ENCODE data around the gene PIGV. TPM values are rescaled to one million over a fixed set of nuclear protein-coding genes. Genes with fewer than 3 reads are reported as not detected.

PIGV gene
- total RNA-seq, 1 experiment from 2014 or later, result 7.5 TPM

- H3T11ph ChIP-seq (ENCODE audit: low read length), result no peak overlapping the region
- H3K79me2 ChIP-seq (ENCODE audit: insufficient read depth, low read length), result no peaks in the 10 kb centered on the region; the same call in 1 of the 2 replicates
- no peak overlapping the region for H2BK15ac ChIP-seq (ENCODE audit: low read depth, low read length)
- Mint-ChIP-seq H3K4me1 (peaks cover 5 to 15% of the 10 kb centered on the region in 2 experiments), H3K27me3 (ENCODE audit: low read depth) (no peaks in the 10 kb centered on the region), H3K4me3 (no peak overlapping the region), H3K9me3 (no peaks in the 10 kb centered on the region), H3K27ac (peak overlapping the region in 1 of 3 experiments; percentile 69; a peak in 1 of 7 replicates), H3K36me3 (ENCODE audit: insufficient read depth in 1 of 3, low read depth in 3 of 3) (peaks cover 22 to 89% (median 76%) of the 10 kb centered on the region in 3 experiments; a peak in 6 of 7 replicates)
- H3K23me2 ChIP-seq (ENCODE audit: insufficient read length, low read depth, low read length, poor library complexity, severe bottlenecking), result no peaks in the 10 kb centered on the region
- whole genome bisulfite sequencing (ENCODE audit: extremely low coverage, insufficient read length, low lambda C conversion rate), result no CpG with 5 or more reads among the region's 5 CpGs
- H2BK5ac ChIP-seq (ENCODE audit: insufficient read length, low read length), result no peak overlapping the region
- H3K9me3 ChIP-seq (ENCODE audit: control insufficient read depth, low read depth, low read length), result no peaks in the 10 kb centered on the region
- H3K4ac ChIP-seq (ENCODE audit: low read depth, low read length), result no peak overlapping the region
- no peak overlapping the region for H2BK12ac ChIP-seq (ENCODE audit: insufficient read length, low read depth, low read length)
- no peak overlapping the region for H4K8ac ChIP-seq (replicated peaks; ENCODE audit: insufficient read length, low read depth, low read length)
- H3K14ac ChIP-seq (ENCODE audit: insufficient read depth, low read length), result no peak overlapping the region
- TF ChIP-seq CTCF (conservative IDR thresholded peaks at IDR 0.05), result no peak
- no peak overlapping the region for H2AK5ac ChIP-seq (ENCODE audit: insufficient read length, low read length)
- no peaks in the 10 kb centered on the region for H3K27me3 ChIP-seq (ENCODE audit: insufficient read depth, low read length)
- no peak overlapping the region for H3K56ac ChIP-seq (ENCODE audit: insufficient read length, low read depth, low read length)
- no peak overlapping the region for H4K91ac ChIP-seq (ENCODE audit: insufficient read length, low read depth, low read length)
- no peak overlapping the region for H3K23ac ChIP-seq (ENCODE audit: insufficient read length, low read depth, low read length)
- H3K4me1 ChIP-seq (ENCODE audit: insufficient read depth, low read length), result peaks cover 4% of the 10 kb centered on the region
- H3K4me2 ChIP-seq (ENCODE audit: insufficient read depth, insufficient read length, low read length), result no peak overlapping the region
- no peaks in the 10 kb centered on the region for H4K20me1 ChIP-seq (ENCODE audit: control insufficient read depth, insufficient read depth, insufficient read length)
- peaks cover 8% of the 10 kb centered on the region for H3K79me1 ChIP-seq (ENCODE audit: insufficient read depth, low read depth, low read length, poor library complexity, severe bottlenecking)
- no peak overlapping the region for H3K9ac ChIP-seq (ENCODE audit: extremely low read depth, insufficient read length, low read length)
- no peak overlapping the region for H2AFZ ChIP-seq (ENCODE audit: low read length)
- no peak overlapping the region for H2BK20ac ChIP-seq (ENCODE audit: low read depth, low read length, poor library complexity, severe bottlenecking)
- H2BK120ac ChIP-seq (ENCODE audit: low read depth, low read length, poor library complexity, severe bottlenecking), result no peak overlapping the region
- no peak overlapping the region for H3K18ac ChIP-seq (ENCODE audit: insufficient read length, low read depth, low read length)
- H3K27ac ChIP-seq (ENCODE audit: insufficient read length, low read depth, low read length), result no peak overlapping the region
- no peak for DNase-seq
- H4K5ac ChIP-seq (ENCODE audit: insufficient read length, low read depth, low read length), result no peak overlapping the region
Measured at GRCh38 chr1:26747048-26747447, 40.7 kb upstream of the PIGV start.
